Measurements from ENCODE around the gene METTL18.

Gene METTL18

GRCh38 chr1:169745015-169745861 is 49.5 kb downstream of the METTL18 start:
- TF ChIP-seq, protein P1, sequence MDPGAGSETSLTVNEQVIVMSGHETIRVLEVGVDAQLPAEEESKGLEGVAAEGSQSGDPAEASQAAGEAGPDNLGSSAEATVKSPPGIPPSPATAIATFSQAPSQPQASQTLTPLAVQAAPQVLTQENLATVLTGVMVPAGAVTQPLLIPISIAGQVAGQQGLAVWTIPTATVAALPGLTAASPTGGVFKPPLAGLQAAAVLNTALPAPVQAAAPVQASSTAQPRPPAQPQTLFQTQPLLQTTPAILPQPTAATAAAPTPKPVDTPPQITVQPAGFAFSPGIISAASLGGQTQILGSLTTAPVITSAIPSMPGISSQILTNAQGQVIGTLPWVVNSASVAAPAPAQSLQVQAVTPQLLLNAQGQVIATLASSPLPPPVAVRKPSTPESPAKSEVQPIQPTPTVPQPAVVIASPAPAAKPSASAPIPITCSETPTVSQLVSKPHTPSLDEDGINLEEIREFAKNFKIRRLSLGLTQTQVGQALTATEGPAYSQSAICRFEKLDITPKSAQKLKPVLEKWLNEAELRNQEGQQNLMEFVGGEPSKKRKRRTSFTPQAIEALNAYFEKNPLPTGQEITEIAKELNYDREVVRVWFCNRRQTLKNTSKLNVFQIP (CRISPR knock-in tag; IDR thresholded peaks at IDR 0.05; ENCODE audit: borderline replicate concordance, low read depth) = no peak; the same call in 1 of the 2 replicates
- TF ChIP-seq TOX (CRISPR knock-in tag; IDR thresholded peaks at IDR 0.05; ENCODE audit: borderline replicate concordance) (no peak), ZFP3 (CRISPR knock-in tag; IDR thresholded peaks at IDR 0.05) (no peak), RARB (CRISPR knock-in tag; IDR thresholded peaks at IDR 0.05) (no peak), CSDC2 (CRISPR knock-in tag; IDR thresholded peaks at IDR 0.05) (no peak), GLIS3 (CRISPR knock-in tag; IDR thresholded peaks at IDR 0.05) (no peak), ZFP30 (CRISPR knock-in tag; IDR thresholded peaks at IDR 0.05) (no peak), SNAI2 (CRISPR knock-in tag; IDR thresholded peaks at IDR 0.05) (no peak), ESRRG (CRISPR knock-in tag; IDR thresholded peaks at IDR 0.05) (no peak)
- ATAC-seq = peak; percentile 47

Measured in SK-N-SH treated with all-trans-retinoic acid at 6 μM for 48 hours (cell line).